Ishikawa (cell line): Measurements from ENCODE around the gene ARAP1.

ENCODE experiments used
- CEBPB ChIP-seq: IDR thresholded peaks from 2 replicates; pipeline ENCODE4 v1.6.1; 2012
- CREB1 ChIP-seq: IDR thresholded peaks from 2 replicates; pipeline ENCODE4 v1.6.1; 2012; ENCODE audit warnings: low read depth
- EGR1 ChIP-seq: IDR thresholded peaks from 2 replicates; pipeline ENCODE4 v1.6.1; 2012
- EP300 ChIP-seq: IDR thresholded peaks from 2 replicates; pipeline ENCODE4 v1.6.1; 2012; ENCODE audit warnings: borderline replicate concordance
- FOXM1 ChIP-seq: IDR thresholded peaks from 2 replicates; pipeline ENCODE4 v1.6.1; 2012; ENCODE audit warnings: low read depth, borderline replicate concordance
- MAX ChIP-seq: IDR thresholded peaks from 2 replicates; pipeline ENCODE4 v1.6.1; 2012
- RAD21 ChIP-seq: IDR thresholded peaks from 2 replicates; pipeline ENCODE4 v1.6.1; 2012; ENCODE audit warnings: low read depth
- REST ChIP-seq: IDR thresholded peaks from 2 replicates; pipeline ENCODE4 v1.6.1; 2012; ENCODE audit warnings: low read depth, mild to moderate bottlenecking
- TAF1 ChIP-seq: IDR thresholded peaks from 2 replicates; pipeline ENCODE4 v1.6.1; 2012; ENCODE audit warnings: low read depth, mild to moderate bottlenecking
- TCF12 ChIP-seq: IDR thresholded peaks from 2 replicates; pipeline ENCODE4 v1.6.1; 2012; ENCODE audit warnings: low read depth
- TEAD4 ChIP-seq: IDR thresholded peaks from 2 replicates; pipeline ENCODE4 v1.6.1; 2012
- USF1 ChIP-seq: IDR thresholded peaks from 2 replicates; pipeline ENCODE4 v1.6.1; 2012
- YY1 ChIP-seq: IDR thresholded peaks from 2 replicates; pipeline ENCODE4 v1.6.1; 2012; ENCODE audit warnings: low read depth
- ZBTB7A ChIP-seq: IDR thresholded peaks from 2 replicates; pipeline ENCODE4 v1.6.1; 2012; ENCODE audit warnings: low read depth

- TF ChIP-seq REST (no peak), EP300 (no peak), YY1 (no peak), MAX (no peak), TAF1 (no peak), EGR1 (no peak), RAD21 (no peak), TCF12 (no peak), USF1 (no peak), TEAD4 (no peak), FOXM1 (no peak), CEBPB (no peak), ZBTB7A (no peak), CREB1 (no peak)
Observed at GRCh38 chr11:72799441-72799840, 47.2 kb upstream of the ARAP1 start.
